SU-DHL-6 (cell line): ENCODE measurements around the gene IL12RB2.

Experiments
- CTCF ChIP-seq: fragments of 200-600 bp; sonication (generic); IDR thresholded peaks from one replicate; pipeline ENCODE4 v1.5.1; 2017; ENCODE audit warnings: antibody characterized with exemption, mild to moderate bottlenecking, low read length, moderate library complexity; ENCODE audit not compliant: insufficient read depth, poor library complexity, severe bottlenecking
- EZH2phosphoT487 ChIP-seq: fragments of 200-600 bp; sonication (generic), shearing (Covaris generic); conservative IDR thresholded peaks from 2 replicates; pipeline ENCODE4 v1.6.1; 2018; ENCODE audit warnings: mild to moderate bottlenecking, antibody characterized with exemption, low read length, moderate library complexity, mixed read lengths

- TF ChIP-seq CTCF (no peak), EZH2phosphoT487 (no peak)
Measured at GRCh38 chr1:67264899-67265298, 42.8 kb upstream of the IL12RB2 start.
